ENCODE data around the gene RASA3. TPM values are rescaled to one million over a fixed set of nuclear protein-coding genes. Genes with fewer than 3 reads are reported as not detected.

Gene RASA3
- total RNA-seq, 1 experiment from 2014 or later, result 0.26 TPM

GRCh38 chr13:114013336-114013735 is 119.1 kb downstream of the RASA3 start:
- CTCF ChIA-PET, result no interaction called here
- Mint-ChIP-seq H3K27me3 (ENCODE audit: unreplicated experiment) (no peaks in the 10 kb centered on the region), H3K4me1 (ENCODE audit: low read depth, unreplicated experiment) (no peaks in the 10 kb centered on the region), H3K4me3 (ENCODE audit: low read depth, unreplicated experiment) (no peak overlapping the region), H3K36me3 (ENCODE audit: insufficient read depth, unreplicated experiment) (no peaks in the 10 kb centered on the region), H3K27ac (ENCODE audit: unreplicated experiment) (no peak overlapping the region), H3K9me3 (ENCODE audit: low read depth, unreplicated experiment) (no peaks in the 10 kb centered on the region)
- no peak for DNase-seq
- TF ChIP-seq, protein P1, sequence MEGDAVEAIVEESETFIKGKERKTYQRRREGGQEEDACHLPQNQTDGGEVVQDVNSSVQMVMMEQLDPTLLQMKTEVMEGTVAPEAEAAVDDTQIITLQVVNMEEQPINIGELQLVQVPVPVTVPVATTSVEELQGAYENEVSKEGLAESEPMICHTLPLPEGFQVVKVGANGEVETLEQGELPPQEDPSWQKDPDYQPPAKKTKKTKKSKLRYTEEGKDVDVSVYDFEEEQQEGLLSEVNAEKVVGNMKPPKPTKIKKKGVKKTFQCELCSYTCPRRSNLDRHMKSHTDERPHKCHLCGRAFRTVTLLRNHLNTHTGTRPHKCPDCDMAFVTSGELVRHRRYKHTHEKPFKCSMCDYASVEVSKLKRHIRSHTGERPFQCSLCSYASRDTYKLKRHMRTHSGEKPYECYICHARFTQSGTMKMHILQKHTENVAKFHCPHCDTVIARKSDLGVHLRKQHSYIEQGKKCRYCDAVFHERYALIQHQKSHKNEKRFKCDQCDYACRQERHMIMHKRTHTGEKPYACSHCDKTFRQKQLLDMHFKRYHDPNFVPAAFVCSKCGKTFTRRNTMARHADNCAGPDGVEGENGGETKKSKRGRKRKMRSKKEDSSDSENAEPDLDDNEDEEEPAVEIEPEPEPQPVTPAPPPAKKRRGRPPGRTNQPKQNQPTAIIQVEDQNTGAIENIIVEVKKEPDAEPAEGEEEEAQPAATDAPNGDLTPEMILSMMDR (IDR thresholded peaks at IDR 0.05; ENCODE audit: unreplicated experiment), result no peak
- intact Hi-C loops (cut with micrococcal nuclease; ENCODE audit: unreplicated experiment), result no loop called here
- BruUV-seq (replicated peaks), result no TSS peak

GRCh38 chr13:114012921-114013320 is 119.5 kb downstream of the RASA3 start:
- no TSS peak for BruUV-seq (replicated peaks)
- no peaks in the 10 kb centered on the region for H3K27me3 Mint-ChIP-seq (ENCODE audit: unreplicated experiment)
- H3K4me1 Mint-ChIP-seq (ENCODE audit: low read depth, unreplicated experiment), result no peaks in the 10 kb centered on the region
- DNase-seq, result no peak
- no peak overlapping the region for H3K4me3 Mint-ChIP-seq (ENCODE audit: low read depth, unreplicated experiment)
- CTCF ChIA-PET, result no interaction called here
- H3K9me3 Mint-ChIP-seq (ENCODE audit: low read depth, unreplicated experiment), result no peaks in the 10 kb centered on the region
- H3K27ac Mint-ChIP-seq (ENCODE audit: unreplicated experiment), result no peak overlapping the region
- H3K36me3 Mint-ChIP-seq (ENCODE audit: insufficient read depth, unreplicated experiment), result no peaks in the 10 kb centered on the region
- TF ChIP-seq, protein P1 (IDR thresholded peaks at IDR 0.05; ENCODE audit: unreplicated experiment), result no peak
- intact Hi-C loops (cut with micrococcal nuclease; ENCODE audit: unreplicated experiment), result no loop called here

DNA sequence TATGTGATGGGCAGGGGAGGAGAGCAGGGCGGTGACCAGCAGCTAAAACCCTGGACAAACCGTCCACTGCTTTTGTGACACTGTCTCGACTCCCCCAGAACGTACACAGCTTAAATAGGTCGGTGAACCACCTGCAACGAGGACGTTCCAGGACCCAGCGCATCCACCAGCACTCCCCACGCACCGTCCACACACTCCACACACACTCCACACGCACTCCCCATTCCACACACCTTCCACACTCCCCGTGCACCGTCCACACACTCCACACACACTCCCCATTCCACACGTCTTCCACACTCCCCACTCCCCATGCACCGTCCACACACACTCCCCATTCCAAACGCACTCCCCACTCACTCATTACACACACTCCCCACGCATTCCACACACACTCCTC is 120.3 kb downstream of the RASA3 start:
- intact Hi-C loops (cut with micrococcal nuclease; ENCODE audit: unreplicated experiment), result no loop called here
- CTCF ChIA-PET, result no interaction called here
- no TSS peak for BruUV-seq (replicated peaks)
- H3K27ac Mint-ChIP-seq (ENCODE audit: unreplicated experiment), result no peak overlapping the region
- no peak for DNase-seq
- no peaks in the 10 kb centered on the region for H3K36me3 Mint-ChIP-seq (ENCODE audit: insufficient read depth, unreplicated experiment)
- H3K4me3 Mint-ChIP-seq (ENCODE audit: low read depth, unreplicated experiment), result no peak overlapping the region
- H3K4me1 Mint-ChIP-seq (ENCODE audit: low read depth, unreplicated experiment), result no peaks in the 10 kb centered on the region
- TF ChIP-seq, protein P1 (IDR thresholded peaks at IDR 0.05; ENCODE audit: unreplicated experiment), result no peak
- no peaks in the 10 kb centered on the region for H3K9me3 Mint-ChIP-seq (ENCODE audit: low read depth, unreplicated experiment)
- no peaks in the 10 kb centered on the region for H3K27me3 Mint-ChIP-seq (ENCODE audit: unreplicated experiment)

DNA sequence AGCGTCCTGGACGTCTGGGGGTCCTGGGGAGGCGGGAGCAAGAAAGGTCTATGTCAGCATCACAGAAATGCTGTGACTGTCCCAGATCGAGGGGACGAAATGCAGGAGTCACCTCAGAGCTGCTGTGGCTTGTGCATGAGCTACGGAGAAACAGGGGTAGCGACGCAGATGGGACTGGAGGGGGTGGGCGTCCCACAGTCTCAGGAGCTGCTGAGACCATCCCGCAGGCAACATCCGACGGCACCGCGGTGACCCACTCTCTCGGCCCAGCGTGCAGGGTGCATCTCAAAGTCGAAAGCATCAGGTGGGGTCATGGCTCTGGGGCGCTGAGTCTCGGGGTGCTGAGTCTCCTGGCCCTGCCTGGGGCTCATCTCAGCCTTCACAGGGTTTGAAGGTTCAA is 121.2 kb downstream of the RASA3 start:
- Mint-ChIP-seq H3K27ac (ENCODE audit: unreplicated experiment) (no peak overlapping the region), H3K4me1 (ENCODE audit: low read depth, unreplicated experiment) (no peaks in the 10 kb centered on the region)
- BruUV-seq (replicated peaks), result no TSS peak

More for the DNA sequence above, 121.2 kb downstream of the RASA3 start:
- CTCF ChIA-PET, result no interaction called here
- no peaks in the 10 kb centered on the region for H3K9me3 Mint-ChIP-seq (ENCODE audit: low read depth, unreplicated experiment)
- no peaks in the 10 kb centered on the region for H3K27me3 Mint-ChIP-seq (ENCODE audit: unreplicated experiment)
- H3K36me3 Mint-ChIP-seq (ENCODE audit: insufficient read depth, unreplicated experiment), result no peaks in the 10 kb centered on the region
- no peak for DNase-seq
- H3K4me3 Mint-ChIP-seq (ENCODE audit: low read depth, unreplicated experiment), result no peak overlapping the region
- intact Hi-C loops (cut with micrococcal nuclease; ENCODE audit: unreplicated experiment), result no loop called here
- TF ChIP-seq, protein P1 (IDR thresholded peaks at IDR 0.05; ENCODE audit: unreplicated experiment), result no peak
